GM21360 (cell line): ENCODE results near the gene CTCFL.

Source experiments
- ATAC-seq: cut with Tn5 transposase; IDR thresholded peaks from one replicate; pipeline ENCODE4 v1.9.1; 2021; ENCODE audit warnings: mild to moderate bottlenecking, moderate library complexity; ENCODE audit not compliant: unreplicated experiment

CTCFL gene

DNA sequence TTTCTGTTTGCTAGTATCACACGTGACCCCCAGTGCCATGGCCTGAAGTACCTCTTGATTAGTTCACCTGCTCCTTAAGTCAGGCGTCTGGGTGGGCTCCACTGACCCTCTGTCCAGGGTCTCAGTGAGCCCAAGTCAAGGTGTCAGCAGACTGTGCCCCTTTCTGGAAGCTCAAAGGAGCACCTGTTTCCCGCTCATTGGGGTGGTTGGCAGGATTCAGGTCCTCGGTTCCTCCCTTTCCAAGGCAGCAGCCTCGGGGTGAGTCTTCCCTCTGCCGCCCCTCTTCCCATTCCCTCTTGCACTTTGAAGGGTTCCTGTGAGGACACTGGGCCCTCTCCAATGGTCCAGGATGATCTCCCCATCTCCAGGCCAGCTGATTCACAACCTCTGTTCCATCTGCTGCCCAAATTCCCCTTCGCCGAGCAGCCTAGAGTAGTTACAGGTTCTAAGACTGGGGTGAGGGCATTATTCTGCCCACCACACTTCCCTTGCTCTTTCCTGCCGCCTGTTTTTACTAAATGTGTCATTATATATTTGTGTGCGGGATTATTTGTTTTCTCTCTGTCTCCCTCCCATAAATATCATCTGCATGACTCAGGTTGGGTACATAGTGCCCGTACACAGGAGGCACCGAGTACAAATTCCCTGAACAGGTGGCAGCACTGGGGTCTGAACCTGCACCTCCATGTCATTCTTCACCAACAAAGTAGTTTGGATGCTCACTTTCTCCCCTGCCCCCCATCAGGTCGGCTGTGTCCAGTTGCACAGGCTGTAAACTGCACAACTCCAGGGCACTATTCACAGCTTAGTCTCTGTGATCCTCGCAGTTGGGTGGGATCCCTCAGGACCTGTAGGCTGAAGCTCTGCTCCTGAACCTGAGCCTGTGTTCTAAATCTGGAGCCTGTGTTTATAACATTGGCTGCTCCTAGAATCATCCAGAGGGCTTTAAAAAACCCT, 75.3 kb downstream of the CTCFL start:
- ATAC-seq, result no peak

DNA sequence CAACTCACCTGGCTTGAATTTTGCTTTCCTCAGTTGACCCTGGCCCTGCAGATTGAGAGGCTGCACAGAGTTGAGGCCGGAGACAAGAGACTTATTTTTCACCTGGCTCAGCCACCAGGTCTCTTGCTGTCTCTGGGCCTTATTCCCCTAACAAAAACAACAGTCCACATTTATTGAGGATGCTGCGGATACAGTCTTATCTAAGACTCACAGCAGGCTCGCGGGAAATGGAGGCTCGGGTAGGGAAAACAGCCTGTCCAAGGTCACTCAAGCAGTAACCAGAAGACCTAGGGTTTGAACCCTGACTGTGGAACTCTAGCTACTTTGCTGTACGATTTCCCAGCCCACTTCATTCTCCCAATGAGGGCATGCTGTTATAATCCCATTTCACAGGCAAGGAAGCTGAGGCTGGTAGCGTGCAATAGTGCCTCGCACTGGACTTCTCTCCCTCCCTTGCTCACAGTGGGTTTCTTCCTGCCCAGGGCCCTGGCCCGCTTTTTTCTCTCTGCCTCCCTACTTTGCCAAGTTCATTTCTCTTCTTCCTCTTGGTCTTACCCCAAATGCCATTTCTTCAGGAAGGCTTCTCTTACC, 76.1 kb downstream of the CTCFL start:
- no peak for ATAC-seq
